ENCODE results near the gene ZNF740.

ZNF740 gene

GRCh38 chr12:53214687-53215455 is 34.3 kb downstream of the ZNF740 start:
- no peak for DNase-seq (ENCODE audit: low spot score)

- DNase-seq (ENCODE audit: low spot score): no peak
These were observed 35.0 kb downstream of the ZNF740 start for GRCh38 chr12:53215497-53215896.

DNA sequence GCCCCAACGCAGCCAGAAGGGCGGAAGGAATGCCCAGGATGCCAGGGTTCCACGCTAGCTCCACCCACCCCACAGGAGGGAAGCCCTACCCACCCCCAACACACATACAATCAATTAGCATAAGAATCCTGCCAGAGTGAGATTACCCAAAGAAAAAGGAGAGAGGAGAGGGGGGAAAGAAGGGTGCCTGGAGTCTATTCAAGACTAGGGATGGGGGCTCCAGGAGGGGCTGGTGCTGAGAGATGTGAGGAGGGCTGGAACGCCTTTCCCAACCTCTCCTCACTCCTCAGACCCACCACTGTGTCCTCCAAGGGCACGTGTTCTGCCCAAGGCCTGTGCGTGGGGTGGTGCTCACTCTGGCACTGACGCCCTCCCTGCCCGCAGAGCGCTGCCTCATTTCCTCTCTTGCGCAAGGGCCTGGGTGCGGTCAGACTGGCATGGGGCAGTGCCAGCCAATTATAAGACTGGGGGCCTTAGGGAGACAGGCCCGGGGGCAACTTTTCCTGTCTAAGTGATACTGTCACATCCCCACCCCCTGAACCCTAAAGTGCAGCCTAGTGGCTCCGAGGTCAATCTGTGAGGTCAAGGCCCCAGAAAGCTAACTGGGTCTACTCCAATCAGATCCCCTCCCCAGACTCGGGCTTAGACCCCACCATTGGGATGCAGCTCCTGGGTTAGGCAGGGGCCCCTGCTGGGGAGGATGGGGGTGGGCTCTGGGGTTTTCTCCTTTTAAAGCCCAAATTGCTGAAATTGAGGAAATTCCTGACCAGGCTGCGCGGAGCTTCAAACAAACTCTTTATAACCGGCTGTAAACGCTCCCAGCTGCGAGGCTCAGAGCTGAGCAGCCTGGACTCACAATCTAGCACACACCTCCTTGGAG is 36.8 kb downstream of the ZNF740 start:
- peak; percentile 20 for DNase-seq (ENCODE audit: low spot score)

- DNase-seq (ENCODE audit: low spot score): no peak
These were observed 37.4 kb downstream of the ZNF740 start for GRCh38 chr12:53217931-53218307.

DNA sequence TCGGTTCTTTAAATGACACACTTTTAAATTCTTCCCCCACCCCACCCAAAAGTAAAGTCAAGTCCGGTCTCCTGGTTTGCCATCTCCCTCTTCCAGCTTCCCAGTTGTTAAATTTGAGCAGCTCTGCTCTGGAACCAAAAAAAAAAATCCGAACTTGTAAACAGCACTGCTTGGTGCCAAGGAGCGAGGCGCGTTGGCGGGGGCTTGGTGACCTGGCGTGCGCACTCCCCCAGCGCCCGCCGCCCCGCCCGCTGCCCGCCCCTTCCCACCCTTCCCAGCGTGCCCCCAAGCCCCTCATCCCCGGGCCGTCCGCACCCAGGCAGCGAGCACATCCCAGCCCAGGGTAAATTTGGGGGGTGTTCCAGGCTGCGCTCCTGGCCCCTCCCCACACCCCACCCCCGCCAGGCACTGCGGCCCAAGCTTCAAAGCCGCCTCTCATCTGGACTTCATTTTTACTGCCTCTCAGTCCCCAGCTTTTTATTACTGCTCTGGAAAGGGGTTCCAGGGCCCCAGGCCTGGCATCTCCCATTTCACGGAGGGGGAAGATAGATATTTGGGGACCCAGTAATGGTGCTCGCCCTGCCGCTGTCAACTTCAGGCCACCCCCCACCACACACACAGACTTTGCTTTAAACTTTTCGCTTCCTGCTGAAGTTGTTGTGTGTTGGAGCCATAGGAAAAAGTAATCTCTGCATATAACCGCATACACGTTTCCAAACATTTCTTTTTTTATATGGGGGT is 38.2 kb downstream of the ZNF740 start:
- peak; percentile 39 for DNase-seq (ENCODE audit: low spot score)

DNA sequence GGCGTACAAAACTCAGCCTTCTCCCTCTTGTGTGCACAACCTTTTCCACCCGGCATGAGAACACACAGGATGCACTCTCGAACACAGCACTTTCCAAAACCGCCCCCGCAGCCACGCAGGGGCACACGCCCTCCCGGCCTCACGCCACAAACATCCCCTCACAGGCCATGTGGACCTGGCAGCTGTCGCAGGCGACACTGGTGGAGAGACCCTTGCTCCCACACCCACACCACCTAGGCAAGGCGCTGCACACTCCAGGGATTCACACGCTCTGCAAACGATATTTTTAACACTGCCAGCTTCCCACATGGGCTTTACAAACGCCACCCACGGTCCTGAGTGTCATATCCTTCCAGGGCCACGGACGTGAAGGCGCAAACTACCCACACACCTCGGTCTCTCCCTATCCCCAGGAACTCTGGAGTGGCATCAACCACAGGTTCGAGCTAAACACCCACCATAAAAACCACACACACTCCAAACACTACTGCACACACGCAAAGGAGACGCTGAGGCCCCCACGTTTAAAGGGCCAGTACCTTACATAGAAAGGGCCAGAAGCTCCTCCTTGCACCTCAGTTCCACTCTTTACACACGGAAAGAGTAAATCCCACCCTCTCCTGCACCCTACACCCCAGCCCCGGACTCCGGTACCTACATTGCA is 38.9 kb downstream of the ZNF740 start:
- DNase-seq (ENCODE audit: low spot score): peak; percentile 53

DNA sequence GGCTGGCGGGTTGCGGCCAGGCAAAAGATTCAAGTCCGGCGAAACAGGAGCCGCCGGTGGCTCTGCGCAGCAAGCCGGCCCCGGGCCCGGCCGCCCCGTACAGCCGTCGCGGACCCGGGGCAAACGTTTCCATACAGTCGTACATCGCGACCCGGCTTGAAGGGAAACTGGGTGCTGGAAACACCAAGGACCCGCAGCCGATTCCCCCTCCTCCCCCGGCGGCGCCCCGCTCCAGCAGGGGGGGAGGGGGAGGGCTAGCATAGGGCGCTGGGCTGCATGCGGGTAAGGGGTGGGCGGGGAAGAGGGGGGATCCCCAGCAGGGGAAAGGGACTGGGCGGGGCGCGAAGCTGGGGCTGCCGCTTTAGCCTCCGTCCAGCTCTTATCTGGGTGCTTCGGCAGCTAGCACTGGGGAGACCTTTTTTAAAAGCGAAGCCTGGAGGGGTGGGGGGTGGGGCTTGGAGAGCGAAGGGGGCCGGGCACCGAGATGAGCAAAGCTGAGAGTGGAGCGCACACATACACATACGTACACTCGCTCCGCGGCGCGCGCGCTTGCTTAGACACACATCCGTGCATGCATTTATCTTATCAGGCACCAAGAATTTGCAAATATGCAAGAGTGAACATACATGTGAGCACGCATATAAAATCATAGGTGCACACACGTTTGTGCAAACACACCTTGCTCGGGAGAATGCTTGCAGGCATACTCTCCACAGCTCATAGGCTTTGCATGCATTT is 39.6 kb downstream of the ZNF740 start:
- peak; percentile 91 for DNase-seq (ENCODE audit: low spot score)

GRCh38 chr12:53220694-53221202 is 40.2 kb downstream of the ZNF740 start:
- peak; percentile 93 for DNase-seq (ENCODE audit: low spot score)

GRCh38 chr12:53221203-53222080 is 40.9 kb downstream of the ZNF740 start:
- DNase-seq (ENCODE audit: low spot score): peak; percentile 60

GRCh38 chr12:53222170-53222721 is 41.7 kb downstream of the ZNF740 start:
- DNase-seq (ENCODE audit: low spot score): no peak

- no peak for DNase-seq (ENCODE audit: low spot score)
These were observed 42.3 kb downstream of the ZNF740 start for GRCh38 chr12:53222806-53223261.

GRCh38 chr12:53223389-53224060 is 43.0 kb downstream of the ZNF740 start:
- no peak for DNase-seq (ENCODE audit: low spot score)

GRCh38 chr12:53224061-53224896 is 43.8 kb downstream of the ZNF740 start:
- no peak for DNase-seq (ENCODE audit: low spot score)

DNA sequence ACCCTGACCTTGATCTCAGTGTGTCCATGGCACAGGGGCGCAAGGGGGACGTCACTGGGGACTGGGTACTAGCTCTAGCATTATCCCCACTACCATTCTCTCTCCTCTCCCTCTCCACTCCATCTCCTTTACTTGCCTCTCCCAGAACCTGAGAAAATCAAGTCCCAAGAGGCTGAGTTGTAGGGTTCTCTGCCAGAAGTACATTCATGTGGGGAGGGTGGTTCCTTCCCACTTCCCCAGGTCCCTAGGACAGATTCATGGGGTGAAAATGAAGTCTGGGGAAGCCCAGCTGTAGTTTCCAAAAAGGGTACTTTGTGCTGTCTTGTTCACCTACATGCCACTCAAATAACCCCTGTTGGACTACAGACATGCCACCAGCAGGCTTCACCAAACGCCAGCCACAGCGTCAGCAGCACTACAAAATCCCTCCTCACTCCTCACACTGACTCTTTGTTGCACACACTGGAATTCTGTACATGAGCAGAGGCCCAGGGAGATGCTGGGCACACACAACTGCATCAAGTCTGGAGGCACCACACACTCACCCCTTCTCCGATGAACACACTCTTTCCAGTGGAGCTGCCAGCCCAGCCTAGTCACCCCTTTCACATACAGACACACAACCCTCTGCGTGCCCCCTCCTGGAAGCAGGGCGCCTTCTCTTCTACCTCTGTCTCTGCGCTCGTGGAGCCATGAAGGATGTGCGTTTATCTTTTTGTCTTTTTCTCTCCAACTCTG is 44.5 kb downstream of the ZNF740 start:
- DNase-seq (ENCODE audit: low spot score): no peak

GRCh38 chr12:53225635-53226424 is 45.3 kb downstream of the ZNF740 start:
- no peak for DNase-seq (ENCODE audit: low spot score)

GRCh38 chr12:53226815-53227214 is 46.3 kb downstream of the ZNF740 start:
- no peak for DNase-seq (ENCODE audit: low spot score)

DNA sequence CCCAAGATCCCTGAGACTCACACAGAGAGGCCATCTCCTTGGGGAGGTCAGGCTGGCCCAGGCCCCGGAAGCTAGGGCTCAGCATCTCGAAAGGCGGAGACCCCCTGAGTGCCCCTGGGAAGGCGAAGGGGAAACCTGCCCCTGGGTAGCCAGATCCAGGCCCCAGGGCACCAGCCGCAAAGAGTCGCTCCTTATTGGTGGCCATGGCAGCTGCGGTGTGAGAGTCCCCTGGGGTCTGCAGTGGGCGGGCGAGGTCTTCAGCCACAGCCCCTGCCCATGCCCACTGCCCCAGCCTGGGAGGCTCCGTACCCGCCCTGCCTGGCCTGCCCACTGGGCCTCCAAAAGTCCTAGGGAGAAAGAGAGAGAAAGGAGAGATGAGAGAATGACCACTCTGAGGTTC is 46.8 kb downstream of the ZNF740 start:
- DNase-seq (ENCODE audit: low spot score): no peak

Measured in RKO (cell line).